Activated naive CD8-positive, alpha-beta T cell (primary cell): Measurements from ENCODE around the gene FBXO36.

Source experiments
- H3K27ac Mint-ChIP-seq: one replicate; pipeline ENCODE4 v1.8.0; 2021; ENCODE audit warnings: mixed read lengths
- H3K27me3 Mint-ChIP-seq: one replicate; pipeline ENCODE4 v1.8.0; 2021; ENCODE audit warnings: mixed read lengths
- H3K36me3 Mint-ChIP-seq: one replicate; pipeline ENCODE4 v1.8.0; 2021; ENCODE audit warnings: mixed read lengths
- H3K4me1 Mint-ChIP-seq: one replicate; pipeline ENCODE4 v1.8.0; 2021; ENCODE audit warnings: low read depth, mixed read lengths
- H3K4me3 Mint-ChIP-seq: one replicate; pipeline ENCODE4 v1.8.0; 2021; ENCODE audit warnings: mild to moderate bottlenecking, mixed read lengths
- H3K9me3 Mint-ChIP-seq: one replicate; pipeline ENCODE4 v1.8.0; 2021; ENCODE audit warnings: low read depth, mixed read lengths

FBXO36 gene

GRCh38 chr2:229922449-229923386 is at the start of gene FBXO36:
Gene FBXO36 (plus strand): TSS chr2:229922503. CDS start chr2:229922514, 11 bp downstream.
- Mint-ChIP-seq H3K9me3 (no peaks in the 10 kb centered on the region), H3K4me3 (peak within 1 kb of the TSS; percentile 97), H3K36me3 (peaks cover 2% of the 10 kb centered on the region), H3K4me1 (peaks cover 45% of the 10 kb centered on the region), H3K27me3 (no peaks in the 10 kb centered on the region), H3K27ac (peak within 1 kb of the TSS; percentile 98)

- Mint-ChIP-seq H3K9me3 (no peaks in the 10 kb centered on the region), H3K4me1 (peaks cover 57% of the 10 kb centered on the region), H3K27ac (no peak overlapping the region), H3K27me3 (no peaks in the 10 kb centered on the region), H3K4me3 (peak overlapping the region; percentile 35), H3K36me3 (peaks cover 19% of the 10 kb centered on the region)
These were observed 49.2 kb upstream of the FBXO36 start for GRCh38 chr2:229873123-229873581.

- Mint-ChIP-seq H3K9me3 (no peaks in the 10 kb centered on the region), H3K4me1 (peaks cover 47% of the 10 kb centered on the region), H3K27me3 (no peaks in the 10 kb centered on the region), H3K27ac (peak overlapping the region; percentile 22), H3K4me3 (no peak overlapping the region), H3K36me3 (peaks cover 20% of the 10 kb centered on the region)
These were observed 47.7 kb upstream of the FBXO36 start for GRCh38 chr2:229874647-229875046.

- H3K4me1 Mint-ChIP-seq, result peaks cover 39% of the 10 kb centered on the region
- no peak overlapping the region for H3K4me3 Mint-ChIP-seq
- H3K36me3 Mint-ChIP-seq, result peaks cover 16% of the 10 kb centered on the region
These were observed 46.8 kb upstream of the FBXO36 start for GRCh38 chr2:229875549-229875948.

GRCh38 chr2:229879191-229879950 is 42.9 kb upstream of the FBXO36 start:
- H3K36me3 Mint-ChIP-seq, result peaks cover 7% of the 10 kb centered on the region
- H3K9me3 Mint-ChIP-seq, result no peaks in the 10 kb centered on the region

More at GRCh38 chr2:229875549-229875948, 46.8 kb upstream of the FBXO36 start:
- Mint-ChIP-seq H3K27me3 (no peaks in the 10 kb centered on the region), H3K9me3 (no peaks in the 10 kb centered on the region), H3K27ac (no peak overlapping the region)

GRCh38 chr2:229880892-229881586 is 41.3 kb upstream of the FBXO36 start:
- no peak overlapping the region for H3K27ac Mint-ChIP-seq

More at GRCh38 chr2:229879191-229879950, 42.9 kb upstream of the FBXO36 start:
- Mint-ChIP-seq H3K27me3 (no peaks in the 10 kb centered on the region), H3K4me3 (no peak overlapping the region), H3K4me1 (peaks cover 41% of the 10 kb centered on the region), H3K27ac (peak overlapping the region; percentile 16)

GRCh38 chr2:229882583-229882982 is 39.7 kb upstream of the FBXO36 start:
- H3K4me3 Mint-ChIP-seq, result no peak overlapping the region
- no peaks in the 10 kb centered on the region for H3K27me3 Mint-ChIP-seq
- no peaks in the 10 kb centered on the region for H3K9me3 Mint-ChIP-seq
- peaks cover 42% of the 10 kb centered on the region for H3K4me1 Mint-ChIP-seq
- H3K36me3 Mint-ChIP-seq, result peaks cover 6% of the 10 kb centered on the region
- H3K27ac Mint-ChIP-seq, result no peak overlapping the region

More at GRCh38 chr2:229880892-229881586, 41.3 kb upstream of the FBXO36 start:
- Mint-ChIP-seq H3K4me3 (no peak overlapping the region), H3K27me3 (no peaks in the 10 kb centered on the region), H3K36me3 (peaks cover 6% of the 10 kb centered on the region), H3K4me1 (peaks cover 42% of the 10 kb centered on the region), H3K9me3 (no peaks in the 10 kb centered on the region)

- no peak overlapping the region for H3K27ac Mint-ChIP-seq
- peaks cover 2% of the 10 kb centered on the region for H3K36me3 Mint-ChIP-seq
- H3K4me3 Mint-ChIP-seq, result no peak overlapping the region
- H3K9me3 Mint-ChIP-seq, result no peaks in the 10 kb centered on the region
- peaks cover 55% of the 10 kb centered on the region for H3K4me1 Mint-ChIP-seq
- H3K27me3 Mint-ChIP-seq, result no peaks in the 10 kb centered on the region
These were observed 37.3 kb upstream of the FBXO36 start for GRCh38 chr2:229884775-229885699.

- Mint-ChIP-seq H3K36me3 (peaks cover 4% of the 10 kb centered on the region), H3K27ac (no peak overlapping the region), H3K27me3 (no peaks in the 10 kb centered on the region), H3K4me3 (no peak overlapping the region), H3K9me3 (no peaks in the 10 kb centered on the region), H3K4me1 (peaks cover 59% of the 10 kb centered on the region)
These were observed 34.9 kb upstream of the FBXO36 start for GRCh38 chr2:229887441-229887840.

- peaks cover 55% of the 10 kb centered on the region for H3K4me1 Mint-ChIP-seq
These were observed 34.3 kb upstream of the FBXO36 start for GRCh38 chr2:229888031-229888430.

GRCh38 chr2:229889023-229889422 is 33.3 kb upstream of the FBXO36 start:
- Mint-ChIP-seq H3K9me3 (no peaks in the 10 kb centered on the region), H3K4me1 (peaks cover 56% of the 10 kb centered on the region), H3K27ac (no peak overlapping the region), H3K36me3 (peaks cover 2% of the 10 kb centered on the region), H3K27me3 (no peaks in the 10 kb centered on the region), H3K4me3 (no peak overlapping the region)

More at GRCh38 chr2:229888031-229888430, 34.3 kb upstream of the FBXO36 start:
- Mint-ChIP-seq H3K27me3 (no peaks in the 10 kb centered on the region), H3K27ac (no peak overlapping the region), H3K9me3 (no peaks in the 10 kb centered on the region), H3K36me3 (peaks cover 4% of the 10 kb centered on the region), H3K4me3 (no peak overlapping the region)

- H3K27ac Mint-ChIP-seq, result no peak overlapping the region
These were observed 25.4 kb upstream of the FBXO36 start for GRCh38 chr2:229896857-229897256.

GRCh38 chr2:229899604-229900003 is 22.7 kb upstream of the FBXO36 start:
- no peaks in the 10 kb centered on the region for H3K27me3 Mint-ChIP-seq
- peak overlapping the region; percentile 8 for H3K4me3 Mint-ChIP-seq
- peak overlapping the region; percentile 13 for H3K27ac Mint-ChIP-seq
- H3K9me3 Mint-ChIP-seq, result no peaks in the 10 kb centered on the region
- peaks cover 71% of the 10 kb centered on the region for H3K4me1 Mint-ChIP-seq
- peaks cover 6% of the 10 kb centered on the region for H3K36me3 Mint-ChIP-seq

More at GRCh38 chr2:229896857-229897256, 25.4 kb upstream of the FBXO36 start:
- Mint-ChIP-seq H3K9me3 (no peaks in the 10 kb centered on the region), H3K4me3 (no peak overlapping the region), H3K27me3 (no peaks in the 10 kb centered on the region), H3K4me1 (peaks cover 74% of the 10 kb centered on the region), H3K36me3 (peaks cover 4% of the 10 kb centered on the region)
